HL-60 (cell line): Measurements from ENCODE around the gene MAP7D3.

Experiments used
- POLR2AphosphoS5 ChIP-seq: IDR thresholded peaks from 2 replicates; pipeline ENCODE4 v1.6.1; 2012; ENCODE audit warnings: low read depth
- SPI1 ChIP-seq: IDR thresholded peaks from 2 replicates; pipeline ENCODE4 v1.6.1; 2012; ENCODE audit warnings: low read depth, mild to moderate bottlenecking, borderline replicate concordance

GRCh38 chrX:136261321-136261720, 10.1 kb upstream of the MAP7D3 start:
- TF ChIP-seq POLR2AphosphoS5 (no peak), SPI1 (no peak)
